HG03039 (cell line): Measurements from ENCODE around the gene ETS2.
A peak's percentile ranks its signal among the peaks of the same experiment; 100 is the strongest.

Experiments used
- ATAC-seq: cut with Tn5 transposase; IDR thresholded peaks from one replicate; pipeline ENCODE4 v1.9.1; 2021; ENCODE audit warnings: mild to moderate bottlenecking, moderate library complexity; ENCODE audit not compliant: unreplicated experiment

The ETS2 gene

GRCh38 chr21:38800924-38801744 lies 4.6 kb upstream of the ETS2 start:
- no peak for ATAC-seq

GRCh38 chr21:38802050-38803026 lies 3.4 kb upstream of the ETS2 start:
- no peak for ATAC-seq

GRCh38 chr21:38803075-38803660 lies 2.6 kb upstream of the ETS2 start:
- no peak for ATAC-seq

GRCh38 chr21:38804030-38804788 lies 1.5 kb upstream of the ETS2 start:
- ATAC-seq: no peak

- no peak for ATAC-seq
Measured at GRCh38 chr21:38804789-38805327, 871 bp upstream of the ETS2 start.

GRCh38 chr21:38806153-38806941 lies 618 bp downstream of the ETS2 start:
- peak; percentile 7 for ATAC-seq

- no peak for ATAC-seq
Measured at GRCh38 chr21:38806942-38807284, 1.2 kb downstream of the ETS2 start.

- no peak for ATAC-seq
Measured at GRCh38 chr21:38807441-38807871, 1.7 kb downstream of the ETS2 start.

- no peak for ATAC-seq
Measured at GRCh38 chr21:38807986-38808385, 2.3 kb downstream of the ETS2 start.

- ATAC-seq: no peak
Measured at GRCh38 chr21:38809198-38809878, 3.6 kb downstream of the ETS2 start.

- no peak for ATAC-seq
Measured at GRCh38 chr21:38810034-38810825, 4.5 kb downstream of the ETS2 start.

- ATAC-seq: no peak
Measured at GRCh38 chr21:38810826-38811164, 5.1 kb downstream of the ETS2 start.

GRCh38 chr21:38811257-38811656 lies 5.5 kb downstream of the ETS2 start:
- ATAC-seq: no peak

GRCh38 chr21:38813143-38813542 lies 7.4 kb downstream of the ETS2 start:
- ATAC-seq: no peak

- ATAC-seq: no peak
Measured at GRCh38 chr21:38813547-38813946, 7.8 kb downstream of the ETS2 start.

GRCh38 chr21:38814126-38815059 lies 8.7 kb downstream of the ETS2 start:
- ATAC-seq: no peak

GRCh38 chr21:38815060-38815405 lies 9.3 kb downstream of the ETS2 start:
- ATAC-seq: no peak
